Uterus (tissue), 4 donors: ENCODE data around the gene WDR5B. TPM values are rescaled to one million over a fixed set of nuclear protein-coding genes. Genes with fewer than 3 reads are reported as not detected.
A peak's percentile ranks its signal among the peaks of the same experiment; 100 is the strongest.

Source experiments
- DNase-seq, 2 donors: peaks; one replicate each; pipeline ENCODE4 v3.0.0-alpha.2; 2019 to 2020
- H3K27ac ChIP-seq, 2 donors: fragments of 200-600 bp; sonication (generic); 1 replicate in 1 of 2; 2 replicates in 1 of 2; pipeline ENCODE4 v1.5.1; 2016 to 2018
- H3K27me3 ChIP-seq, 2 donors: fragments of 200-600 bp; sonication (generic); one replicate each; pipeline ENCODE4 v1.5.1; 2018 to 2019; ENCODE audit warnings: control low read depth in 1 of 2
- H3K36me3 ChIP-seq, 2 donors: fragments of 200-600 bp; sonication (generic); one replicate each; pipeline ENCODE4 v1.5.1; 2019; ENCODE audit warnings: control low read depth in 1 of 2
- H3K4me1 ChIP-seq, 2 donors: fragments of 200-600 bp; sonication (generic); one replicate each; pipeline ENCODE4 v1.5.1; 2018 to 2019; ENCODE audit warnings: control low read depth in 1 of 2
- H3K4me3 ChIP-seq, 2 donors: fragments of 200-600 bp; sonication (generic); 1 replicate in 1 of 2; 2 replicates in 1 of 2; pipeline ENCODE4 v1.5.1; 2018 to 2019; ENCODE audit warnings: mild to moderate bottlenecking in 1 of 2
- H3K9me3 ChIP-seq, 2 donors: fragments of 200-600 bp; sonication (generic); one replicate each; pipeline ENCODE4 v1.5.1; 2019; ENCODE audit warnings: control low read depth in 1 of 2
- POLR2A ChIP-seq, 2 donors: fragments of 450-650 bp; IDR thresholded peaks; one replicate each; pipeline ENCODE4 v1.6.1; 2016; ENCODE audit warnings: antibody characterized with exemption in 2 of 2, mild to moderate bottlenecking in 1 of 2, moderate library complexity in 1 of 2
- intact Hi-C: fragments of 100-400 bp; cut with DNase I; formaldehyde crosslinking; loops from one replicate; pipeline ENCODE4 v1.15.1; 2023; ENCODE audit warnings: low total_unique reads
- total RNA-seq, 4 donors: library from RNA; depleted of rRNA in 3 of 4; stranded (reverse); fragments of >200 nt in 3 of 4; gene quantifications; one replicate each; pipeline versions ENCODE4 v1.1.0 to v1.2.4, GENCODE V29; 2014 to 2023
- TF ChIP-seq, protein P1 (sequence below), 4 experiments: fragments of 200-600 bp in 2 of 4; fragments of 450-650 bp in 2 of 4; sonication (generic) in 2 of 4; IDR thresholded peaks; one replicate each; pipeline ENCODE4 v1.5.1; 2016 to 2019; ENCODE audit warnings: antibody characterized with exemption in 4 of 4, mild to moderate bottlenecking in 2 of 4, moderate library complexity in 1 of 4
- donor health status: DM: yes; HTN: yes; CAD: no.

The WDR5B gene
- total RNA-seq, 4 donors from 2014 or later: 2.4 to 9.8 (median 4.7) TPM

DNA sequence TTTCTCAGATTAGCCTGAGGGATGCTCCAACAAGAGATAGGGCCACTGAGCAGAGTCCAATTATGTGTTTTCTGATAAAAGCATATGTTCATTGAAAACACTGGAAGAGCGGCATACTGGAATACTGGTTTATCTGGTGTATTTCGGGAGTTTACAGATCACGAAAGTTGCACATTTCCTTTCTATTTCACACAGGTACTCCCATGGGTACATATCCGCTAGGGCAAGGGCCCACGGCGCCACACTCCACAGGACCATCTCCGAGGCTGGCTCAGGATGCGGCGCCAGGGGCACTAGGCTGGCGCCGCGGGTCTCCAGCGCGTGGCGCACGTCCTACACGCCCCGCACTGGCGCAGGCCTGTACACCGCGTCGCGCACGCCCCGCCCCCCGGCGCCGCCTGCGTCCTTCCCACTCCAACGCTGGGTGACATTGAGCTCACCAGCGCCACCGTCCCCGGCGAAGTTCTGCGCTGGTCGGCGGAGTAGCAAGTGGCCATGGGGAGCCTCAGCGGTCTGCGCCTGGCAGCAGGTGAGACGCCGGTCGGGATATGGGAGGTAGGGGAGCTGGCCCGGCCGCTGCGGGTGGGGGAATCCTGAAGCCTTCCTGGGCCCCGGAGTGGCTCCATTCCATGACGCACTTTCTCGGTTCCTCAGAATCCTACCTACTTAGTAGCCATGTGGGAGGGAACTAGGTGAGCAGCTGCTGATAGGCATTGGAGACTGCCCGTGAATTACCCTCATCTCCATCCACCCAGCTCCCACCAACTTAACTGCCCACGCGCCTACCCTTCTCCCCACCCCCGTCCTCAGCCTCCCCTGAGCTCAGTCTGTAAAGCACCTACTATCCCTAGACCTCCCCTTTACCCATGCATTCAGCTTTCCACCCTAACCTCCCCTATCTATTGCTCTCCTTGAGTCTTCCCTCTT is 31.8 kb downstream of the WDR5B start, which contains the start of gene FAM162A:
Gene FAM162A, plus strand, starts transcription at position 412 of the 927 bp plus-strand sequence. Its CDS starts 84 bp downstream, at position 496.
- Histone ChIP-seq H3K4me3 (peak within 1 kb of the TSS; percentile 70 to 71), H3K27ac (peak within 1 kb of the TSS; percentile 77 to 93), H3K4me1 (peaks cover 0 to 7% of the 10 kb centered on the region in 2 donors), H3K9me3 (no peaks in the 10 kb centered on the region), H3K27me3 (no peaks in the 10 kb centered on the region), H3K36me3 (no peaks in the 10 kb centered on the region)
- TF ChIP-seq POLR2A (IDR thresholded peaks at IDR 0.05): peak; percentile 93 to 96
- TF ChIP-seq, protein P1, sequence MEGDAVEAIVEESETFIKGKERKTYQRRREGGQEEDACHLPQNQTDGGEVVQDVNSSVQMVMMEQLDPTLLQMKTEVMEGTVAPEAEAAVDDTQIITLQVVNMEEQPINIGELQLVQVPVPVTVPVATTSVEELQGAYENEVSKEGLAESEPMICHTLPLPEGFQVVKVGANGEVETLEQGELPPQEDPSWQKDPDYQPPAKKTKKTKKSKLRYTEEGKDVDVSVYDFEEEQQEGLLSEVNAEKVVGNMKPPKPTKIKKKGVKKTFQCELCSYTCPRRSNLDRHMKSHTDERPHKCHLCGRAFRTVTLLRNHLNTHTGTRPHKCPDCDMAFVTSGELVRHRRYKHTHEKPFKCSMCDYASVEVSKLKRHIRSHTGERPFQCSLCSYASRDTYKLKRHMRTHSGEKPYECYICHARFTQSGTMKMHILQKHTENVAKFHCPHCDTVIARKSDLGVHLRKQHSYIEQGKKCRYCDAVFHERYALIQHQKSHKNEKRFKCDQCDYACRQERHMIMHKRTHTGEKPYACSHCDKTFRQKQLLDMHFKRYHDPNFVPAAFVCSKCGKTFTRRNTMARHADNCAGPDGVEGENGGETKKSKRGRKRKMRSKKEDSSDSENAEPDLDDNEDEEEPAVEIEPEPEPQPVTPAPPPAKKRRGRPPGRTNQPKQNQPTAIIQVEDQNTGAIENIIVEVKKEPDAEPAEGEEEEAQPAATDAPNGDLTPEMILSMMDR (IDR thresholded peaks at IDR 0.05): peak; percentile 54 to 69 (median 63)
- intact Hi-C loops: no loop called here
- DNase-seq: peak; percentile 87 to 90

DNA sequence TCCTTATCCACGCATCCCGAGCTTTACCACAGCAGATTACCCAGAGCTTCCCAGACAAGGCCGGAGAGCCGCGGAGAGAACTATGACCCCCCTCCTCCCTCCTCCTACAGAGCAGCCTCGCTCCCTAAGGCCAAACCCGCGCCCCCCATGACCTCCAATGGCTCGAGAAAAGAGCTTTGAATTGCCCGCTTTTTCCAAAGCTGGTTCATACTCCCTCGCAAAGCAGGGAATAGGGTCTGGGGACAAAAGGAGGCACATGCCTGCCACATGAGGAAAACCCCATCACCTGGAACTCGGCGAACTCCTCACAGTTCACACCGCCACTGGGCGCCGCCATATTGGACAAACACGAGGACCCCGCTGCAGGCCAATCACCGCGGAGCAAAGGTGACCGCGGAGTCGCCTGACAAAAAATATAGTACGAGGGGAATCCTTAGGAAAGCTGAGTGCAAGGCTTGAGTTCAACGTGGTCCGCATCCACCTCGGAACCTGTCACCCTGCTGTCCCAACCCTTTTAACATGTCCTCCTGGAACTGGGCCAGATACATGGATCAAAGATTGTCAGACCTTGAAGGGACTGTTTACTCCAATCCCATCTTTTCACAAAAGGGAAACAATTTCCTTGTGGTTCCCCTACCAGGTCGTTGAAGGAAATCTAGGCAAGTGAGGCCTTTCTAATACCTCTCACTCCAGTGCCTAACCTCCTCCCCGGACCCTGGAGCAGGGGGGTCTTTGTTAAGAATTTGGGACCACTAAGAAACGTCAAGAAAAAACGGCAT is 32.8 kb downstream of the WDR5B start, which contains the start of gene MIX23:
Gene MIX23, minus strand, starts transcription at position 344 of the 779 bp plus-strand sequence. Its CDS starts 7 bp downstream, at position 337.
- H3K27ac ChIP-seq: peak within 1 kb of the TSS; percentile 77 to 93
- H3K27me3 ChIP-seq: no peaks in the 10 kb centered on the region
- intact Hi-C loops: no loop called here
- TF ChIP-seq POLR2A (IDR thresholded peaks at IDR 0.05): peak in 1 of 2 donors; percentile 15
- TF ChIP-seq, protein P1 (IDR thresholded peaks at IDR 0.05): no peak
- H3K9me3 ChIP-seq: no peaks in the 10 kb centered on the region
- peaks cover 0 to 7% of the 10 kb centered on the region in 2 donors for H3K4me1 ChIP-seq
- H3K36me3 ChIP-seq: no peaks in the 10 kb centered on the region
- H3K4me3 ChIP-seq: peak within 1 kb of the TSS; percentile 70 to 71
- peak; percentile 81 to 85 for DNase-seq

DNA sequence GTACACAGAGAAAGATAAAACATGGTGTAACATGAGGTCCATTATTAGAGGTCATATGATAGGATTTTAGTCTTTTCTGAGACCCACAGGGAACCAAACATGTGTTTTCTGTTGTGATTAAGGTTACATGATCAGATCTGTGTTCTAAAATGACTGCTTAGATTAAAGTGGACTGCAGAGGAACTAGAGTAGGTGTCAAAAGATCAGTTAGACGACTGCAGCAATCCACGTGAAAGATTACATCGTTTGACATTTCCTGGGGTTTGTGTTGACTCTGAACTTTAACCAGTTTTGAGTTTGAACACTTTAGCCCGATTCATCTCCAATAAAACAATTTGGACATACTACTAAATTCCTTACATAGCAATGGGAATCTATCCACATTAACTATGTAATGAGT is 37.9 kb downstream of the WDR5B start:
- Histone ChIP-seq H3K36me3 (no peaks in the 10 kb centered on the region), H3K4me1 (peaks cover 0 to 7% of the 10 kb centered on the region in 2 donors), H3K27ac (no peak overlapping the region), H3K27me3 (no peaks in the 10 kb centered on the region), H3K4me3 (no peak overlapping the region), H3K9me3 (no peaks in the 10 kb centered on the region)
- TF ChIP-seq POLR2A (IDR thresholded peaks at IDR 0.05): no peak
- TF ChIP-seq, protein P1 (IDR thresholded peaks at IDR 0.05): no peak
- no peak for DNase-seq
- intact Hi-C loops: no loop called here

DNA sequence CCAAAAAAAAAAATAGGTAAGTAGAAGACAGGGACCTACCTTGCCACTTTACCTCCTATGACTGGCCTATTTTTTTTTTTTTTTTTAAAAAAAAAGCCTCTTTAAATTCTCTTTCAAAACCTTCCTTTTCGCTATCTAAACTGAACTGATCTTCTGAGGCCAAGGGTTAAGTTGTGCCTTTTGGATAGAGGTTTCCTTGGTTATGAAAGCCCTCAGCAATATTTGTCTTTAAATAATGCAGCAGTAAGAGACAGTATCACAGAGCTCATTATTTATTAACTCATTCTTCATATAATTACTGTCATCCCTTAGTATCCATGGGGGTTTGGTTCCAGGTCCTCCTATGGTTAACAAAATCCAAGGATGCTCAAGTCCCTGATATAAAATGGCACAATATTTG is 41.8 kb downstream of the WDR5B start:
- Histone ChIP-seq H3K9me3 (no peaks in the 10 kb centered on the region), H3K4me3 (no peak overlapping the region), H3K27me3 (no peaks in the 10 kb centered on the region), H3K27ac (no peak overlapping the region), H3K36me3 (no peaks in the 10 kb centered on the region), H3K4me1 (no peaks in the 10 kb centered on the region)
- DNase-seq: no peak
- TF ChIP-seq, protein P1 (IDR thresholded peaks at IDR 0.05): no peak
- no peak for TF ChIP-seq POLR2A (IDR thresholded peaks at IDR 0.05)
- intact Hi-C loops: no loop called here
